ENCODE results near the gene DACH1.

Gene DACH1

DNA sequence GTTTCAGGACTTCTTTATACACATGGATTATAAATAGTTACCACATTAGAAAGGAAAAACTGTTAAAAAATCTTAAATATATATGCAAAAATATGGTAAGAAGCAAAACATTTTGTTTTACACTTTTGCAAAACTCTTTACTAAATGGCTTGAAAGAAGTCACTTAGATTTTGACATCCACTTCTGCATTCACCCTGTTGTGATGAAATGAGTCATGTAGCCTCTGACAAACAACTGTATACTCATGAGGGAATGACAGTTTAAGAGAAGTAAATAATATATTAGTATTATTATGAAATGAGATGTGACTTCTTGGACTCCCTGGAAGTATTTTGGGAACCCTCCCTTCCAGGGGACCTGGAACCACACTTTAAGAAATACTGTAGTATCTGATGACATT is 275.6 kb downstream of the DACH1 start:
- no peak for DNase-seq (ENCODE audit: low read depth in 2 of 2, low spot score in 1 of 2)

- no peak for DNase-seq (ENCODE audit: low read depth in 2 of 2, low spot score in 1 of 2)
Observed at GRCh38 chr13:71590654-71591148, 276.3 kb downstream of the DACH1 start.

DNA sequence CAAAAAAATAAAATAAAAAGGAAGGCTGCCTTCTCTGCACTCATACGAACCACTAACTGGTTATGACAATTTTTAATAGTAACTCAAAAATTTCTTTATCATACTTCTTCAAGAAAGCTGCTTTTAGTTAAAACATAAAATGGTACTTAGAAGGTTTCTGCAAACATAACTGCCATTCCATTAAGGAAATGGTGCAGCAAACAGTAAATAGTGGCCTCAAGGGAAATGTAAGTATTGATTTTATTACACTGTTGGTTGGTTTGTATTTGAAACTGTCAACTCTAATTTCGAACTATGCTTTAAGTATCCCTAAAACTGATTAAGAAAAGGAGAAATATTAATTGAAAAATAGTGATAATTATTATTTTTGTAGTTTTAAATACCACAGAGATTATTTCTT is 278.0 kb downstream of the DACH1 start:
- DNase-seq (ENCODE audit: low read depth in 2 of 2, low spot score in 1 of 2): no peak

DNA sequence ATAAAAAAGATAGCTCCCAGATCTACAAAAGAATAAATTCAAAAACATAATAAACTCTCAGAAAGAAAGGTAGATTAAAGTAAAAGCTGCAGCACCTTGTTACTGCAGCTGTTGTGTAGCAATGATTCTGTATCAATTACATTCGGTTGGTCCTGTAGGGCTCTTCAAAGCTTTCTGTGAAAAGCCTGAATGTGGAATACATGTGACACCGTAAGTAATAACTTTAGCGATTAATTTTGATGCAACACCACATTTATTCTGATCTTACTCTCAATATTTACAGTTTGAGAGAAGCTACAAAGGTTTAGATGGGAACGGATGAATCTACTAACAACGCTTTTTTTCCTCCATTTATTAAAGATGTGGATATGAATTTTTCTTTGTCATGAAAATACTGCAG is 279.2 kb downstream of the DACH1 start:
- DNase-seq (ENCODE audit: low read depth in 2 of 2, low spot score in 1 of 2): no peak

DNA sequence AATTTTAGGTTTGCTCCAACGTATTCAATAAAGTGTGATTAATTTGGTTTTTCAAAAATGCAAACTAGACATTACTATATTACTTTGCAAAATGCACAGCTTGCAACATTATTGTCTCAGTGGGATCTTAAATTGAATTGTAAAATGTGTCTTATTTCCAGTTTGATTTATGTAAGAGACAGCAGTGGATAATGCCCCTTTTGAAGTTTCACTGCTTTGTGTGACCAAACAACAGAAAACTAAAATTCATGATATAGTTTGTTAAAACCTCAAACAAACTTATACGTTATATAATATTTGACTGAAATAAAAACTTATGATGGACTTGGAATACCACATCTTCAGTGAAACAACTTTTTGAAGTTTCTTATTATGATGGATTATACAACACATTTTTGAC is 279.8 kb downstream of the DACH1 start:
- no peak for DNase-seq (ENCODE audit: low read depth in 2 of 2, low spot score in 1 of 2)

- DNase-seq (ENCODE audit: low read depth in 2 of 2, low spot score in 1 of 2): no peak
Observed at GRCh38 chr13:71583581-71583980, 283.4 kb downstream of the DACH1 start.

- DNase-seq (ENCODE audit: low read depth in 2 of 2, low spot score in 1 of 2): no peak
Observed at GRCh38 chr13:71580614-71581013, 286.4 kb downstream of the DACH1 start.

DNA sequence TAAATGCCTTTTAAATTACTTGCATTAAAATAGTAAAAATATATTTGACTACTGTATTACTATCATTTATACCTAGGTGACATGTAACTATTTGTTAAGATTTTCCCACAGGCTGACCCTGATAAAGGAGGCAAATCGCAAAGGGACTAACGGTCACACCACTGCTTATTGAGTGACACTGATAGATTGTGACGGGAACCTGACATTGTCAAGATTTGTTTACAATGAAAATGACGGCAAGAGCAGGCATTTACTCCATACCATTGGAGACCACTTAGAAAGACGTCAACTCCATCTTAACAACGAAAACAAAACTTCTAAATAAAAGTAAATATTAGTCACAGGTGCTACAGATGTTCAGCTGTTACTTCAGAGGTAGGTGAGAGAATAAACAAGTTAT is 289.0 kb downstream of the DACH1 start:
- no peak for DNase-seq (ENCODE audit: low read depth in 2 of 2, low spot score in 1 of 2)

DNA sequence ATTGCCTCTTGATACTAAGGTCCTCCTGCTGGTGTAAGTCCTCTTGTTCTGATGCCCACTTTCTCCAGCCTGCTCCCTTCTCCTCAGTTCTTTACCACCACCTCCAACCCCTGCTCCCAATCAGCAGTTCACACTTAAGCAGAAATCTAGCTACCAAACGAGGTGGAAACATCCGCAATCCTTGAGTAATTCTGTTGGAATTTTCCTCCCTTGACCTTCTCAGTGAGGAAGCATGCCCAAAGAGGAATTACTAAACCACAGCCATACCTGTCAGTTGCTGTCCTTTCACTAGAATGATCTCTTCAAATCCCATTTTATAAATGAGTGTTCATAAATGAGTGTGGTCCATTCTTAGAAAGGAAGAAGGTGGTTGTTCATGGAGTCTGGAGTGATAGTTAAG is 289.9 kb downstream of the DACH1 start:
- no peak for DNase-seq (ENCODE audit: low read depth in 2 of 2, low spot score in 1 of 2)

DNA sequence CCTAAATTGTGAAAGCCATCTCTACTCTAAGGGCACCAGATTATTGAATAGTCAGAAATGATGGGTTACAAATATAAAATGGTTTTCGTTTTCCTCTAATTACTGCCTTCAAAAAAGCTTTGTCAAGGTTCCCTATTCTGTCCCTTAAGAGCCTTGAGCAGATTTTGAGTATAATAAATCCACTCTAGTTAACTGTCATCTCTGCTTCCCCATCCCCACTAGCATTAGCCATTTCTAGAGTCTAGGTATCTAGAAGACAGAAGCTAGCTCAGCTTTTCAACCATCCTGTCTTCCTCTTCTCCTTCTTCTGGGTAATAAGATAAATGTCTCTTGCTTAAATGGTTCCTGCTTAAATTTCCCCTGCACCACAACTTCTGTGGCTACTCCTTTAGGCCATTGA is 290.4 kb downstream of the DACH1 start:
- no peak for DNase-seq (ENCODE audit: low read depth in 2 of 2, low spot score in 1 of 2)

DNA sequence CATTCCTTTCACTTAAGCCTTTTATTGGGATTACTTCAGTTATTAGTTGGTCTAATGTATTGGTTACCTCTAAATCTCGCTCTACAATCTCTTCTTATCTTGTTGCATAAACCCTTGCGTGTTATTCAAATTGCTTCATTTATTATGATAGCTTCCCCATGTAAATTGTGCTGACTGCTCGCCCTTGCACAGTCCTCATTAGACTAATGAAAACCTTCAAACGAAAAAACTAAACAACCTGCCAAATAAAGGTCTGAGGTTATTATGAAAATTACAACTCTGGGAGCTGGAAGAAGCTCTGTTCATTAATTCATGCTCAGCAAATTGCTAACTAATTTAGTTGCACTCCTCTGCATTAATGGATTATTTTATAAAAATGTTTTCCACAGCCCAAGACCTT is 320.1 kb downstream of the DACH1 start:
- no peak for DNase-seq (ENCODE audit: low read depth in 2 of 2, low spot score in 1 of 2)

DNA sequence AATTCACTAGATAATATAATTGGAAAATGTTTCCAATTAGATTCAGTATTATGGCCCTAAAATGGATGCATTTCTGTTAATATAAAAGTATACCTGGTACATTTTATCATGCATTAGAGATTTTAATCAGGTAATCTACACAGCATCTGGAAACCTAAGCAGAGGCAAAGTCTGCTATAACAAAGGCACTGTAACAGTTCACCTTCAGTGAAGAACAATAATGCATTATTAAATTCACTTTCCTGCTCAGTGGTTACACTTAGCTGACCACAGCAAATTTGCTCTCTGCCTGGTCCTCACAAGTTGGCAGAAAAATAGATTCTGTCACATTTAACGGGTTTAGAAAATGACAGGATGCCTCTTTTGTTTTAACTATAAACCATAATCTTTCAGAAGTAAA is 326.9 kb downstream of the DACH1 start:
- DNase-seq (ENCODE audit: low read depth in 2 of 2, low spot score in 1 of 2): no peak

DNA sequence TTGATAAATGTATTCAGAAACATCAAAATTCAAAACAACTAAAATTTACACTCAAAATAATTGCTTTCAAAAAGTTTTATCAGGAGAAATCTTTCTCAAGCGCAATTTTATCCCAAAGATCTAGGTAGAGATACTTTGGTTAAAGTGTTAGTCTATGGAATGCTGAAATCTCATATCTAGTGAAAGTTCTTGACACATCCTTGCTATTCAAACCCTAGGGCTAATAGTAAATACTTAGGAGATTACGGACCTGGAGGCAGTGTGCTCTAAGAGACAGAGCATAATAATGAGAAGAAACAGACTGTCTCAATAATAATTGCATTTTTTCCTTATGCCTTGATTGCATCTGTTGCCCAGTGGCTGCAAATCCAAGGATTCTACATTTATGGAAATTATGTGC is 330.8 kb downstream of the DACH1 start:
- DNase-seq (ENCODE audit: low read depth in 2 of 2, low spot score in 1 of 2): no peak

DNA sequence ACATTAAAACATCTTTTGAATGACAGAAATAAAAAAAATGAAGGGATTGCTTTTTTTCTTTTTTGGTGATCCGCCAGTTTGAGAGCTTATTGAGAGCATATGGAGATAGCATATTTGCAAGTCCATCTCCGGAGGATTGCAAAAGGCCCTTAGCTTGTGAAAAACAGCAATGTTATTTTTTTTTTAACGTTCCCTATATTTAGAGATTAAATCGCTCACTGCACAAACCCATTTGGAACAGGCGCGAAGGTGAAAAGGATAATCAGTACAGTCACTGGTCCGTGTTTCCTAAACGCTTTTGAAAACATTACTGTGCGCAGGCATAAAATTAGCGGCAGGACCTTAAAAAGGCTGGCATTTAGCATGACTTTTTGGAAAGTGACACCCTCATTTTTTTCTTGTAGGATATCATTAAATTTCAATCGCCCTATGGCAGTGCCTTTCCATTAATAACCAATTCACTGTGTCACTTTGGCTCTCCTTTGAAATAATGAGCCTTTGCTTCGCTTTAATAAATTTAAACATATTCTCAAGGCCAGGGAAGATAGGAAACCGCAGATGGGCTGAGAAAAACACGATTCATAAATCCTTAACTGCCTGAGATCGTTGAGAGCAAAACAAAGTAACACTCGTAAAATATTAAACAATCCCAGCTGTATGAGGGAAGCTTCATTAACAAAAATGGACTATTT is 342.2 kb downstream of the DACH1 start:
- no peak for DNase-seq (ENCODE audit: low read depth in 2 of 2, low spot score in 1 of 2)

DNA sequence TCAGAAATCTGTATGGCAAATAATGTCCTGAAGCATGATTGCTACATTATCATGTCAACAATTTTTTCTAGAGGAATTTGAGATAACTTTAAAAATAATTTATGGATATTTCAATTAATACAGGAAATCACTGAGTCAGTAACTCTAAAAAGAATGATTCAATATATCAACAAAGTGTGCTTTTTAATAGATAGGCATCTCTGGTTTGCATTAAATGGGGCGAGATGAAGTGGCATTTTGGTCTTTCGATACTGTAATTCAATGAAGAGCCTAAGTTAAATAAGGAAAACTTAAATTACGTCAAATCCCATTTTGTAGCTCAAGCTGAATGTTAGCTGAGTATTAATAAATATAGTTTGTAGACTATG is 342.8 kb downstream of the DACH1 start:
- DNase-seq (ENCODE audit: low read depth in 2 of 2, low spot score in 1 of 2): no peak

GRCh38 chr13:71522941-71523526 is 344.0 kb downstream of the DACH1 start:
- DNase-seq (ENCODE audit: low read depth in 2 of 2, low spot score in 1 of 2): no peak

GRCh38 chr13:71517004-71517403 is 350.0 kb downstream of the DACH1 start:
- no peak for DNase-seq (ENCODE audit: low read depth in 2 of 2, low spot score in 1 of 2)

DNA sequence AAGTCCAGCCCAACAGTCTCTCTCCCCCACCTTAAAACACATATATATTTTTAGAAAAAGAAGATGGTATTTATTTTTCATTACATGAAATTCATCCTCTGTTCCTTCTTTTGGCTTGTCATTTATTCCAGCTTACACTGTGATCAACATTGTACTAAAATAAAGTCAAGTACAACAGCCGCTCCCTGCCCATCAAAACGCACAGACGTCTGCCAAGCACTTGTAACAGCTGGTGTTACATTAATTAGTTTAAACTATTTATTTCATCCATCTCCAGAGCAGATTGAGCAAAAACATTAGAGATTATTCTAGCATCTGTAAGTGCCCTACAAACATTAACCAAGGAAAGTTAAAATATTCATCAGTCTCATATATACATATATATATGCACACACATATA is 350.5 kb downstream of the DACH1 start:
- DNase-seq (ENCODE audit: low read depth in 2 of 2, low spot score in 1 of 2): no peak

DNA sequence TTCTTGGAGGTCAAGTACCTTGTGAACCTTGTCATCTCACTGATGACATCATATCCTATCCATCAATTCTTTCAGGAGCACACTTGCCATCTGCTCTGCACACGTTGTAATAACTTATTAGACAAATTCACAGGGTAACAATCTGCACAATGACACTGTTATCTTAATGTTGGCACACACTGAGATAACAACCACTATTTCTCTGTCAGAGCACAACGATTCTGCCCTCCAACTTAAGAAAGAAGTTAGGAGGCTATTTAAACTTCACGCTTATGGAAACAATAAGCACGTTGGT is 351.3 kb downstream of the DACH1 start:
- DNase-seq (ENCODE audit: low read depth in 2 of 2, low spot score in 1 of 2): no peak

GRCh38 chr13:71514900-71515743 is 351.9 kb downstream of the DACH1 start:
- DNase-seq (ENCODE audit: low read depth in 2 of 2, low spot score in 1 of 2): no peak

- no peak for DNase-seq (ENCODE audit: low read depth in 2 of 2, low spot score in 1 of 2)
Observed at GRCh38 chr13:71513411-71514033, 353.5 kb downstream of the DACH1 start.

- no peak for DNase-seq (ENCODE audit: low read depth in 2 of 2, low spot score in 1 of 2)
Observed at GRCh38 chr13:71503781-71504180, 363.2 kb downstream of the DACH1 start.

Data from stimulated activated CD8-positive, alpha-beta memory T cell treated with anti-CD3 and anti-CD28 coated beads, Interleukin-4, amount 100 ng/mL, for 1 hour (primary cell).